Lower lobe of right lung (tissue), 2 donors: Measurements from ENCODE around the gene MOSMO. TPM values are rescaled to one million over a fixed set of nuclear protein-coding genes. Genes with fewer than 3 reads are reported as not detected.

Source experiments
- ATAC-seq, 2 donors: fragments of 200-7000 bp; cut with Tn5 transposase; one replicate each; pipeline ENCODE4 v1.9.1; 2020 to 2022; ENCODE audit warnings: mild to moderate bottlenecking in 2 of 2, moderate library complexity in 2 of 2
- DNase-seq: peaks from one replicate; pipeline ENCODE4 v3.0.0-alpha.2; 2020
- H3K27ac ChIP-seq: fragments of 200-600 bp; one replicate; pipeline ENCODE4 v1.8.0; 2022
- H3K27me3 ChIP-seq: fragments of 200-600 bp; one replicate; pipeline ENCODE4 v1.8.0; 2022; ENCODE audit warnings: low read depth
- H3K36me3 ChIP-seq: fragments of 200-600 bp; one replicate; pipeline ENCODE4 v1.8.0; 2022; ENCODE audit warnings: mild to moderate bottlenecking
- H3K4me1 ChIP-seq: fragments of 200-600 bp; one replicate; pipeline ENCODE4 v1.8.0; 2022
- H3K4me3 ChIP-seq: fragments of 200-600 bp; one replicate; pipeline ENCODE4 v1.8.0; 2022; ENCODE audit warnings: mild to moderate bottlenecking
- H3K9me3 ChIP-seq: fragments of 200-600 bp; one replicate; pipeline ENCODE4 v1.8.0; 2022
- intact Hi-C: fragments of 100-400 bp; cut with DNase I; formaldehyde crosslinking; loops from one replicate; pipeline ENCODE4 v1.11.0; 2022
- total RNA-seq: library from RNA; stranded (reverse); fragmentation: NEBNext Ultra II Directional; extraction: Animal tissue kit (Norgen Biotek cat#: 25700); gene quantifications from one replicate; pipeline ENCODE4 v1.2.1, GENCODE V29; 2021
- TF ChIP-seq, protein P1 (sequence below): fragments of 200-600 bp; IDR thresholded peaks from one replicate; pipeline ENCODE4 v1.8.0; 2022; ENCODE audit warnings: antibody characterized with exemption, mild to moderate bottlenecking
- donor health status: DM: no; HTN: yes; CAD: no; lungs with severe emphysema.

MOSMO gene
- total RNA-seq, 1 donor from 2014 or later: 15.4 TPM

DNA sequence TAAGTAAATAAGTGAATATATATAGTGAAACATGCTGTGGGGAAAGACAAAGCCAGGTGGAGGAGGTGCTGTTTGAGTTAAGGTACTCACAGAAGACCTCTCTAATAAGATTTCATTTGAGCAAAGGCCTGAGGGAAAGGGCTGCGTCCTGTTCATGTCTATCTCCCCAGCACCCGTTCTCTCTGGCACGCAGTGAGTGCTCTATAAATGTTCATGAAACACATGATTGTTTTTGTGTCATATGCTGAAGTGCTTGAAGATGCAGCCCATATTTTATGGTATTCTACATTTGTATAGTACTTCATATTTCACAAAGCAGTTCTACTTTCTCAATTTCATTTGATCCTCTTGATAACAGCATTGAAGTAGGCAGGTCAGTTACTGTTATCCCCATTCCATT is 85.4 kb downstream of the MOSMO start:
- no peaks in the 10 kb centered on the region for H3K4me1 ChIP-seq
- ATAC-seq (no peak), DNase-seq (no peak)
- H3K9me3 ChIP-seq: no peaks in the 10 kb centered on the region
- H3K4me3 ChIP-seq: no peak overlapping the region
- peaks cover 5% of the 10 kb centered on the region for H3K27me3 ChIP-seq
- intact Hi-C loops: no loop called here
- H3K27ac ChIP-seq: no peak overlapping the region
- TF ChIP-seq, protein P1, sequence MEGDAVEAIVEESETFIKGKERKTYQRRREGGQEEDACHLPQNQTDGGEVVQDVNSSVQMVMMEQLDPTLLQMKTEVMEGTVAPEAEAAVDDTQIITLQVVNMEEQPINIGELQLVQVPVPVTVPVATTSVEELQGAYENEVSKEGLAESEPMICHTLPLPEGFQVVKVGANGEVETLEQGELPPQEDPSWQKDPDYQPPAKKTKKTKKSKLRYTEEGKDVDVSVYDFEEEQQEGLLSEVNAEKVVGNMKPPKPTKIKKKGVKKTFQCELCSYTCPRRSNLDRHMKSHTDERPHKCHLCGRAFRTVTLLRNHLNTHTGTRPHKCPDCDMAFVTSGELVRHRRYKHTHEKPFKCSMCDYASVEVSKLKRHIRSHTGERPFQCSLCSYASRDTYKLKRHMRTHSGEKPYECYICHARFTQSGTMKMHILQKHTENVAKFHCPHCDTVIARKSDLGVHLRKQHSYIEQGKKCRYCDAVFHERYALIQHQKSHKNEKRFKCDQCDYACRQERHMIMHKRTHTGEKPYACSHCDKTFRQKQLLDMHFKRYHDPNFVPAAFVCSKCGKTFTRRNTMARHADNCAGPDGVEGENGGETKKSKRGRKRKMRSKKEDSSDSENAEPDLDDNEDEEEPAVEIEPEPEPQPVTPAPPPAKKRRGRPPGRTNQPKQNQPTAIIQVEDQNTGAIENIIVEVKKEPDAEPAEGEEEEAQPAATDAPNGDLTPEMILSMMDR: no peak
- H3K36me3 ChIP-seq: no peaks in the 10 kb centered on the region

DNA sequence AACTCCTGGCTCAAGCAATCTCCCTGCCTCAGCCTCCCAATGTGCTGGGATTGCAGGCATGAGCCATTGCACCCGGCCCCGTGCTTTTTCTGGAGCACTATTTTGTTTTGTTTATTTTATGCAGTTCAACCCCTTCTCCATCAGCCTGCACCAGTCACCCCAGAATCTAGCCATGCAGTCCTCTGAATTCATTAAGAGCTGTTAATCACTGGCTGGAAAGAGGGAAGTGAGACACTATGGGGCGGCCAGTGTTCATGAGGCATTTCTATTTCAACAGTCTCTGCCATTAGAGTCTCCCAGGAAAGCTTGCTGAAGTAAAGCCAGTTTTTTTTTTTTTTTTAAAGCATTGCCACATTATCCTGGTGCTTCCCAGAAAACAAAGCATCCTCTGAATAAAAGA is 86.1 kb downstream of the MOSMO start:
- Histone ChIP-seq H3K9me3 (no peaks in the 10 kb centered on the region), H3K27me3 (peaks cover 5% of the 10 kb centered on the region), H3K4me3 (no peak overlapping the region), H3K27ac (no peak overlapping the region), H3K4me1 (no peaks in the 10 kb centered on the region), H3K36me3 (no peaks in the 10 kb centered on the region)
- TF ChIP-seq, protein P1: no peak
- intact Hi-C loops: no loop called here
- ATAC-seq (no peak), DNase-seq (no peak)

DNA sequence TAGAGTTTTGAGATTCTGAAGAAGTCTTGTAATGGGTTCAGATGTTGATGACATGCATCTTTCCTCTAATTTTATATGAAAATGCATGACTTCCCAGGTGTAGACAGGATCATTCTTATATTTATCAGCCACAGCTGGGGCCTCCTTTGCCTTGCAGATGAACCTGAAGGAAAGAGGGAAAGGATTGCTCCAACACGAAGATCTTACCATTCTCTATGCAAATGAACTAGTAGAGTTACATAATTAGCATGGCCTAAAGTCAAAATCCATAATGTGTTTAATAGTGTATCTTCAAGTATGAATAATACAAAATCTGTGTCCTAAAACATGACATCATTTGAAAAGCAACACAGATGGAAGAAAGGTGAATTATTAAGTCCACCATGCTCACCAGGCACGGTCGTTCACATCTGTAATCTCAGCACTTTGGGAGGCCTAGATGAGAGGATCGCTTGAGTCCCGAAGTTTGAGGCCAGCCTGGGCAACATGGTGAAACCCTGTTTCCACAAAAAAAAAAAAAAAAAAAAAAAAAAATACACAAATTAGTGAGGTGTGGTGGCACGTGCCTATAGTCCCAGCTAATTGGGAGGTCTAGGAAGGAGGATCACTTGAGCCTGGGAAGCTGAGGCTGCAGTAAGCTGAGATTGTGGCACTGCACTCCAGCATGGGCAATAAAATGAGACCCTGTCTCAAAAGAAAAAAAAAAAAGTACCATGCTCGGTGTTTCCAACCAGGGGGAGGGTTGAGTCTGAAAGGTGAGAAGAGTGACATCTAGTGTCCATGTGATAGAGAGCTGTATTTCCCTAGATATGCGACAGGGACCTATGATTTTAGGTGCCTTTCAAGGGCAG is 90.7 kb downstream of the MOSMO start:
- TF ChIP-seq, protein P1: peak; percentile 57
- H3K36me3 ChIP-seq: no peaks in the 10 kb centered on the region
- H3K27me3 ChIP-seq: peaks cover 5% of the 10 kb centered on the region
- no peaks in the 10 kb centered on the region for H3K9me3 ChIP-seq
- no peaks in the 10 kb centered on the region for H3K4me1 ChIP-seq
- peak; percentile 52 to 55 for ATAC-seq
- no peak overlapping the region for H3K4me3 ChIP-seq
- intact Hi-C loops: no loop called here
- DNase-seq: no peak
- H3K27ac ChIP-seq: no peak overlapping the region

DNA sequence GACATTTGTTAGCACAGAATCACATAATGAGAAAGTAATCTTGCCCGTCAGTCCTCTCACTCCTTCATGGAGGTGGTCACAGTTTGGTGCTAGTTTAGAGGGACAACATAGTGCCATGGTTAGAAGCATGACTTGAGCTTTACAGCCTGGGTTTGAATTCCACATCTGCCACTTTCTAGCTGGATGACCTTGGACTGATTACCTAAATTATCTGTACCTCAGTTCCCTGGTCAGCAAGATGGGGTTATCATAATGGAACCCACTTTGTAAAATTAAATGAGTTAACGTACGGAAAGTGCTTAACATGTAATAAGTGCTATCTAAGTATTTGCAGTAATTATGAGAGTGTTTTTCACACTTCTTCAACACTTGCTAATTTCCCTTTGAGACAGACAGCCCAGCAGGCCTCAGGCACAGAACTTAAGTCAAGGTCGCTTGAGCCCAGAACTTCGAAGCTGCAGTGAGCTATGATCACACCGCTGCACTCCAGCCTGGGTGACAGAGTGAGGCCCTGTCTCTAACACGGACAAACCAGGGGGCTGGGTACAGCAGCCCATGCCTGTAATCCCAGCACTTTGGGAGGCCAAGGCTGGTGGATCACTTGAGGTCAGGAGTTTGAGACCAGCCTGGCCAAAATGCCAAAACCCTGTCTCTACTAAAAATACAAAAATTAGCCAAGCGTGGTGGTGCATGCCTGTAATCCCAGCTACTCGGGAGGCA is 91.5 kb downstream of the MOSMO start:
- Histone ChIP-seq H3K9me3 (no peaks in the 10 kb centered on the region), H3K36me3 (no peaks in the 10 kb centered on the region), H3K27me3 (peaks cover 5% of the 10 kb centered on the region), H3K27ac (no peak overlapping the region), H3K4me3 (no peak overlapping the region), H3K4me1 (no peaks in the 10 kb centered on the region)
- no peak for ATAC-seq
- intact Hi-C loops: no loop called here
- TF ChIP-seq, protein P1: no peak
- DNase-seq: no peak

DNA sequence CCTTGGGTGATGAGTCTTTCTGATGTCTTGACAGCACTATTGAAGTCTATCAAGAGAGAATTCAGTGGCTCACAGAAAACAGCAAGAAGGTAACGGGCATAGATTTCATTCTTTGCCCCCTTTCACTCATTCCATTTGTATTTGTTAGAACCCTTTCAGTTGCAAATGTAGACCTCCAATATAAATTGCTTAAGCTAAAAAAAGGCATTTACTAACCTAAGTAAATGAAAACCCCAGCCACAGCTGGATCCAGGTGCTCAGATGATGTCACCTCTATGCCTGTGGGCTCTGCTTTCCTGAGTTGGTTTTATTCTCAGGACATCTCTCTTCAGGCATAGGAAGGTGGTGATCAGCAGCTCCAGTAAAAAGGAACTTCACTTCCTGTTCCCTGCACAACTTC is 95.5 kb downstream of the MOSMO start:
- TF ChIP-seq, protein P1: no peak
- no peak overlapping the region for H3K4me3 ChIP-seq
- ATAC-seq: no peak
- H3K9me3 ChIP-seq: no peaks in the 10 kb centered on the region
- DNase-seq: no peak
- no peak overlapping the region for H3K27ac ChIP-seq
- intact Hi-C loops: no loop called here
- no peaks in the 10 kb centered on the region for H3K36me3 ChIP-seq
- H3K4me1 ChIP-seq: no peaks in the 10 kb centered on the region
- peaks cover 4% of the 10 kb centered on the region for H3K27me3 ChIP-seq
